Measurements from ENCODE around the gene GARRE1. TPM values are rescaled to one million over a fixed set of nuclear protein-coding genes. Genes with fewer than 3 reads are reported as not detected.

GARRE1 gene
- total RNA-seq, 1 donor = 16.8 TPM

- DNase-seq (ENCODE audit: low read depth) = peak; percentile 69
- H3K4me3 ChIP-seq (ENCODE audit: low read depth, low read length) = no peak overlapping the region
- no peak for TF ChIP-seq CTCF (IDR thresholded peaks at IDR 0.05; ENCODE audit: insufficient read depth, low read depth, low read length)
Measured at GRCh38 chr19:34224996-34225658, 29.2 kb upstream of the GARRE1 start.

GRCh38 chr19:34225659-34226015, 28.7 kb upstream of the GARRE1 start:
- no peak overlapping the region for H3K4me3 ChIP-seq (ENCODE audit: low read depth, low read length)
- peak; percentile 57 for DNase-seq (ENCODE audit: low read depth)
- no peak for TF ChIP-seq CTCF (IDR thresholded peaks at IDR 0.05; ENCODE audit: insufficient read depth, low read depth, low read length)

- H3K4me3 ChIP-seq (ENCODE audit: low read depth, low read length) = no peak overlapping the region
- no peak for TF ChIP-seq CTCF (IDR thresholded peaks at IDR 0.05; ENCODE audit: insufficient read depth, low read depth, low read length)
- peak; percentile 69 for DNase-seq (ENCODE audit: low read depth)
Measured at GRCh38 chr19:34226036-34226435, 28.3 kb upstream of the GARRE1 start.

GRCh38 chr19:34228347-34228746, 26.0 kb upstream of the GARRE1 start:
- no peak for TF ChIP-seq CTCF (IDR thresholded peaks at IDR 0.05; ENCODE audit: insufficient read depth, low read depth, low read length)
- no peak overlapping the region for H3K4me3 ChIP-seq (ENCODE audit: low read depth, low read length)
- DNase-seq (ENCODE audit: low read depth) = no peak

- H3K4me3 ChIP-seq (ENCODE audit: low read depth, low read length) = no peak overlapping the region
- no peak for DNase-seq (ENCODE audit: low read depth)
- no peak for TF ChIP-seq CTCF (IDR thresholded peaks at IDR 0.05; ENCODE audit: insufficient read depth, low read depth, low read length)
Measured at GRCh38 chr19:34228762-34229161, 25.6 kb upstream of the GARRE1 start.

- no peak for TF ChIP-seq CTCF (IDR thresholded peaks at IDR 0.05; ENCODE audit: insufficient read depth, low read depth, low read length)
- DNase-seq (ENCODE audit: low read depth) = no peak
- no peak overlapping the region for H3K4me3 ChIP-seq (ENCODE audit: low read depth, low read length)
Measured at GRCh38 chr19:34229721-34230120, 24.6 kb upstream of the GARRE1 start.

GRCh38 chr19:34230820-34231219, 23.5 kb upstream of the GARRE1 start:
- H3K4me3 ChIP-seq (ENCODE audit: low read depth, low read length) = no peak overlapping the region
- DNase-seq (ENCODE audit: low read depth) = no peak
- TF ChIP-seq CTCF (IDR thresholded peaks at IDR 0.05; ENCODE audit: insufficient read depth, low read depth, low read length) = no peak
